HepG2 (cell line): Measurements from ENCODE around the gene TANGO2. TPM values are rescaled to one million over a fixed set of nuclear protein-coding genes. Genes with fewer than 3 reads are reported as not detected.

ENCODE experiments used
- ATAC-seq: fragments of 200-7000 bp; cut with Tn5 transposase; 3 replicates; pipeline ENCODE4 v1.9.1; 2020; ENCODE audit warnings: mild to moderate bottlenecking, moderate library complexity
- BruUV-seq: library from RNA; stranded (reverse); fragments of 400-500 nt; replicated peaks from 2 replicates; lab custom pipeline; 2021; lab: Mats Ljungman, UMichigan
- CTCF ChIA-PET: fragments of 300-600 bp; formaldehyde crosslinking; extraction: SDS; loops from one replicate; lab custom pipeline; 2021; ENCODE audit warnings: low total read pairs, inconsistent platforms, low intra/inter-chr PET ratio; lab: Yijun Ruan, JAX
- POLR2A ChIA-PET: fragments of 350-600 bp; sonication (Branson Sonifier 250); formaldehyde crosslinking; loops from one replicate; lab custom pipeline; 2020; ENCODE audit warnings: antibody characterized with exemption, inconsistent platforms; lab: Yijun Ruan, JAX
- DNase-seq: peaks from one replicate; pipeline ENCODE4 v3.0.0-alpha.2; 2015; ENCODE audit warnings: low spot score
- FAIRE-seq: peaks from 3 replicates; lab custom pipeline; 2011; peaks lifted over from hg19 to GRCh38; lab: Jason Lieb, UNC
- H2AFZ ChIP-seq: one replicate; pipeline ENCODE4 v1.6.1; 2011; ENCODE audit warnings: low read length, inconsistent platforms
- H3K27ac ChIP-seq: fragments of 300-600 bp; 3 replicates; pipeline ENCODE4 v1.8.0; 2011; ENCODE audit warnings: mixed run types, mild to moderate bottlenecking, mixed read lengths, low read length, inconsistent platforms; ENCODE audit not compliant: insufficient read depth; ENCODE audit errors: extremely low read length
- H3K27me3 ChIP-seq, 2 experiments: fragments of 200-600 bp in 1 of 2; 2 replicates in 1 of 2; 3 replicates in 1 of 2; pipeline versions ENCODE4 v1.6.0 to v1.8.0; 2011; ENCODE audit warnings: low read length in 2 of 2, mild to moderate bottlenecking in 2 of 2, moderate library complexity in 2 of 2, inconsistent platforms in 1 of 2; ENCODE audit not compliant: insufficient read depth in 2 of 2, control insufficient read depth in 1 of 2
- H3K36me3 ChIP-seq, 2 experiments: fragments of 200-600 bp in 1 of 2; replicated peaks in 1 of 2; 2 replicates in 1 of 2; 3 replicates in 1 of 2; pipeline versions ENCODE4 v1.5.1 to v1.8.0; 2011; ENCODE audit warnings: low read length in 2 of 2, inconsistent platforms in 1 of 2; ENCODE audit not compliant: insufficient read depth in 2 of 2, control insufficient read depth in 1 of 2
- H3K4me1 ChIP-seq: 2 replicates; pipeline ENCODE4 v1.5.1; 2012; ENCODE audit warnings: low read length, inconsistent platforms; ENCODE audit not compliant: insufficient read depth
- H3K4me2 ChIP-seq: 2 replicates; pipeline ENCODE4 v1.6.0; 2011; ENCODE audit warnings: low read depth, low read length, inconsistent platforms
- H3K4me3 ChIP-seq, 3 experiments: fragments of 200-600 bp in 1 of 3; sonication (generic), shearing (Covaris generic) in 1 of 3; replicated peaks in 1 of 3; 2 replicates each; pipeline ENCODE4 v1.5.1; 2011 to 2016; ENCODE audit warnings: low read length in 3 of 3, inconsistent platforms in 2 of 3, low read depth in 2 of 3, mild to moderate bottlenecking in 2 of 3, control low read depth in 1 of 3, mixed read lengths in 1 of 3; ENCODE audit not compliant: insufficient read depth in 1 of 3
- H3K79me2 ChIP-seq: one replicate; pipeline ENCODE4 v1.6.1; 2011; ENCODE audit warnings: low read length, inconsistent platforms; ENCODE audit not compliant: insufficient read depth
- H3K9ac ChIP-seq: 2 replicates; pipeline ENCODE4 v1.6.0; 2011; ENCODE audit warnings: mild to moderate bottlenecking, low read depth, low read length, inconsistent platforms; ENCODE audit not compliant: insufficient read depth
- H3K9me3 ChIP-seq: 2 replicates; pipeline ENCODE4 v1.5.1; 2012; ENCODE audit warnings: mild to moderate bottlenecking, low read length
- H4K20me1 ChIP-seq: 2 replicates; pipeline ENCODE4 v1.6.0; 2011; ENCODE audit warnings: inconsistent platforms, mild to moderate bottlenecking, low read length, moderate library complexity; ENCODE audit not compliant: insufficient read depth
- ARID5B ChIP-seq: IDR thresholded peaks from 2 replicates; pipeline ENCODE4 v1.4.0; 2020; ENCODE audit warnings: mild to moderate bottlenecking, missing genetic modification reagents
- NFRKB ChIP-seq: fragments of 450-650 bp; IDR thresholded peaks from 2 replicates; pipeline ENCODE4 v1.6.1; 2017
- PCBP1 ChIP-seq: fragments of 200-400 bp; formaldehyde crosslinking; IDR thresholded peaks from 2 replicates; pipeline ENCODE4 v1.6.1; 2017; ENCODE audit warnings: mild to moderate bottlenecking, low read depth, low read length, borderline replicate concordance
- PHF5A ChIP-seq: IDR thresholded peaks from one replicate; pipeline ENCODE4 v1.6.1; 2018; ENCODE audit warnings: low read depth, missing genetic modification reagents; ENCODE audit not compliant: unreplicated experiment
- TRIM22 ChIP-seq: fragments of 450-650 bp; IDR thresholded peaks from 2 replicates; pipeline ENCODE4 v1.6.1; 2017
- ZBTB3 ChIP-seq: sonication (generic); formaldehyde crosslinking; IDR thresholded peaks from 2 replicates; pipeline ENCODE4 v1.4.0; 2020; ENCODE audit warnings: low read depth, mild to moderate bottlenecking, moderate library complexity, missing genetic modification reagents, borderline replicate concordance
- WGBS: methylation state at CpG from one replicate; pipeline ENCODE4 v1.1.6; 2017; ENCODE audit warnings: low lambda C conversion rate; 5-methylcytosine and 5-hydroxymethylcytosine counted together
- in situ Hi-C: cut with HindIII; loops from 2 replicates; pipeline ENCODE4 v1.10.0; 2017; ENCODE audit warnings: low pct_unique_long_range_greater_than_20kb; ENCODE audit not compliant: extremely low pct_ligation_motif_present
- intact Hi-C: fragments of 100-400 bp; cut with micrococcal nuclease; formaldehyde crosslinking; loops from one replicate; pipeline ENCODE4 v1.10.0; 2022; ENCODE audit not compliant: unreplicated experiment
- polyA plus RNA-seq, 8 experiments: library from polyadenylated mRNA; depleted of rRNA in 3 of 8; stranded (reverse) in 7 of 8; unstranded in 1 of 8; fragments of >200 nt; fragmentation: Illumina TruSeq in 4 of 8; extraction: Trizol in 4 of 8; gene quantifications; 2 replicates each; pipeline versions ENCODE4 v1.2.1 to v1.2.3, GENCODE V29; 2011 to 2016; ENCODE audit warnings: low read depth in 4 of 8, missing spikeins in 1 of 8, mixed read lengths in 1 of 8; ENCODE audit not compliant: insufficient read depth in 1 of 8
- total RNA-seq, 5 experiments: library from RNA; depleted of rRNA; stranded (reverse); fragments of >200 nt; fragmentation: Illumina TruSeq; extraction: Trizol; gene quantifications; 2 replicates each; pipeline ENCODE4 v1.2.3, GENCODE V29; 2016; ENCODE audit warnings: low read depth in 1 of 5

TANGO2 gene
- total and polyA plus RNA-seq, 2 of the 13 experiments (the other 11 are each of a cell fraction or from before 2014, with no cell fraction given): 12.9 to 14.8 TPM

DNA sequence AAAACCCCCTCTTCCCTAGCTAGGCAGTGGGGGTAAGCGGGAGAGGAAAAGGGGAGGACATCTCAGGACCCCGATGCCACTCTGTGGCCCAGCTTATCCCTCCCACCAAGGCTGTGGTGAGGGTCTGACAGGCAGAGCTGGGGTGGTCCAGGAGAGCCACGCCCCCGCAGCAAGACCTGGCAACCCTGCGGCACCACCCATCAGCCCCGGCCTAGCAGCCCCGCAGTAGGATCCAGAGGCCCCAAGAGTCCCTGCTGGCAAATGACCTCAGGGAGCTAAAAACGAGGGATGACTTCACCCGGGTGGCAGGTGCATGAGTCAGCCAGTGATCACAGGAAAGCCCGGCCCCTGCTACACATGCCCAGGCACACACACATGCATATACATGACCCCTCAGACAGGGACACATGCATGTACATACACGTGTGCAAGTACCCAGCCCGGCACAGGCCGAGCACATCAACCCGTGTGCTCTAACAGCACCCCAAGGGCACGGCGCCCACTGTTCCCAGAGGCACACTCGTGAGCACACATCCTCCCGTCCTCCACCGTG lies 36.6 kb upstream of the TANGO2 start (continued):
- TF ChIP-seq ARID5B: no peak
- TF ChIP-seq ZBTB3 (CRISPR knock-in tag): no peak
- TF ChIP-seq TRIM22: no peak
- TF ChIP-seq PHF5A (CRISPR knock-in tag): no peak

DNA sequence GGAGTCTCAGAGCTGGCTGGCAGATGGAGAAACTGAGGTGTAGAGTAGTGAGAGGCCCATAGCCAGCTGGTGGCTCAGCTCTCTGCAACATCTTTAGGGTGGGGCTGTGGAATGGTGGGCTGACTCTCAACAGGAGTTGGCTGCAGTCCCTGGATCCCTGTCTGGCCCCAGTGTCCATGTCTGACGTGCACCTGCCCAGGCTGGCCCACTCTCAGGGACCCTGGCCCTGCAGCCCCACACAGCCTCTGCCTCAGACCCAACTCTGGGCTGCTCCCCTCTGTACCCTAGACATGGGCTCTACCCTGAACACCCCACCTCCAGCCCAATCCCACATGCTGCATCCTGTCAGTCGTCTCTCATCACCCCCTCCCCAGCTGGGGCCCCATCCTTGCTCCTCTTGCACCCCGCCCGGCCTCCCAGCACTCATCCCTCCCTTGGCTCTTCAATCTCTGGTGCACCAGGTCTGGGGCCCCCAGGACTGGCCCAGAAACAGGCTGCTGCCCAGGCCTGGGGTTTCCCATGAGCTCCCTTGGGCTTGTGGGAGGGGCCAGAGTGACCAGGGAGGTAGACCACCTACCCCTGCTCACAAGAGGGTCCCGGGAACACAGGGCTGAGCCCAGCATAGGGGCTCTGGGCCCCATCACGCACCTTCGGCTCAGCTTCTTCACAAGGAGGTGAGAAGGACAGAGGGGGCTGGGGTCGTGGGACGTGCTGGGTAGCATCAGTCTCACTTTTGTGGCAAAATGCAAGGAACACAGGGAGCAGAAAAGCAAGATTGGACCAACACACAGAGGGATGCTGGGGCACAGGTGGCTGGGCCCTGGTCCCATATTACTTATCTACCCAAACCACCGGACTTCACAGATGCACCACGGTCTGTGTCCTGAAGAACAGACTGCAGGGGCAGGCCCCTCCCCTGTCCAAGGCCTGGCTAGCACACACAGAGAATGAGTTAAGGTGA lies 35.8 kb upstream of the TANGO2 start:
- FAIRE-seq: no peak
- no peak for DNase-seq
- Histone ChIP-seq H3K4me1 (peaks cover 18% of the 10 kb centered on the region), H2AFZ (no peak overlapping the region), H4K20me1 (peaks cover 9% of the 10 kb centered on the region; the same call in 1 of the 2 replicates), H3K4me2 (no peak overlapping the region; the same call in 1 of the 2 replicates), H3K4me3 (no peak overlapping the region), H3K36me3 (peaks cover 0 to 9% of the 10 kb centered on the region in 2 experiments; a peak in 2 of 5 replicates), H3K9me3 (no peaks in the 10 kb centered on the region), H3K9ac (no peak overlapping the region), H3K79me2 (no peaks in the 10 kb centered on the region), H3K27me3 (no peaks in the 10 kb centered on the region), H3K27ac (no peak overlapping the region)
- in situ Hi-C loops: no loop called here
- WGBS: 96% methylated on average over 8 of the region's 11 CpGs
- intact Hi-C loops: no loop called here
- POLR2A ChIA-PET: no interaction called here
- no peak for ATAC-seq
- CTCF ChIA-PET: no interaction called here
- no TSS peak for BruUV-seq
- TF ChIP-seq PCBP1 (0 out of 2 replicates have a peak, but pooled peaks have one; percentile 13), NFRKB (no peak)
